HCT116 (cell line): ENCODE measurements around the gene SCGB1A1. TPM values are rescaled to one million over a fixed set of nuclear protein-coding genes. Genes with fewer than 3 reads are reported as not detected.

ENCODE experiments used
- ATAC-seq: fragments of 200-7000 bp; cut with Tn5 transposase; 2 replicates; pipeline ENCODE4 v1.9.1; 2020; ENCODE audit warnings: mild to moderate bottlenecking, moderate library complexity
- BruUV-seq: library from RNA; stranded (reverse); fragments of 400-500 nt; replicated peaks from 2 replicates; lab custom pipeline; 2021; lab: Mats Ljungman, UMichigan
- CTCF ChIA-PET: fragments of 300-600 bp; sonication (Branson Sonifier 250); formaldehyde crosslinking; loops from one replicate; lab custom pipeline; 2021; ENCODE audit warnings: antibody characterized with exemption; lab: Charles Lee
- POLR2A ChIA-PET: fragments of 300-600, 350-600 bp; sonication (Branson Sonifier 250); formaldehyde crosslinking; loops from one replicate; lab custom pipeline; 2021; ENCODE audit warnings: antibody characterized with exemption; lab: Charles Lee
- RAD21 ChIA-PET, 2 experiments: fragments of 300-600 bp; sonication (Branson Sonifier 250); formaldehyde crosslinking; loops; one replicate each; lab custom pipeline; 2023; ENCODE audit warnings: low total read pairs in 2 of 2; ENCODE audit not compliant: uncharacterized antibody in 2 of 2, unreplicated experiment in 2 of 2, low non-redundant PET in 1 of 2; lab: Charles Lee
- DNase-seq: peaks from one replicate; pipeline ENCODE4 v3.0.0-alpha.2; 2010; ENCODE audit warnings: low read depth, low spot score
- H2AFZ ChIP-seq: fragments of 200-600 bp; shearing (Covaris generic), sonication (generic); 2 replicates; pipeline ENCODE4 v1.6.1; 2017; ENCODE audit warnings: low read depth, mixed run types, mixed read lengths, antibody characterized with exemption, low read length; ENCODE audit not compliant: poor library complexity, severe bottlenecking
- H3K27ac ChIP-seq: 2 replicates; pipeline ENCODE4 v1.5.1; 2012; ENCODE audit warnings: low read depth, low read length
- H3K27me3 ChIP-seq: fragments of 200-600 bp; sonication (generic); 2 replicates; pipeline ENCODE4 v1.6.1; 2016; ENCODE audit warnings: mixed run types, low read length, mixed read lengths; ENCODE audit not compliant: insufficient read depth
- H3K36me3 ChIP-seq, 2 experiments: fragments of 200-500 bp in 1 of 2; fragments of 200-600 bp in 1 of 2; sonication (Bioruptor generic) in 1 of 2; sonication (generic) in 1 of 2; 2 replicates each; pipeline versions ENCODE4 v1.5.1 to v1.6.1; 2014 to 2016; ENCODE audit warnings: low read length in 2 of 2, inconsistent platforms in 1 of 2, mixed read lengths in 1 of 2, mixed run types in 1 of 2; ENCODE audit not compliant: insufficient read depth in 2 of 2, control insufficient read depth in 1 of 2
- H3K4me1 ChIP-seq, 2 experiments: fragments of 200-600 bp in 1 of 2; sonication (generic) in 1 of 2; 2 replicates each; pipeline versions ENCODE4 v1.5.1 to v1.6.1; 2012 to 2017; ENCODE audit warnings: low read length in 2 of 2, inconsistent platforms in 1 of 2, mild to moderate bottlenecking in 1 of 2, mixed read lengths in 1 of 2, mixed run types in 1 of 2, moderate library complexity in 1 of 2; ENCODE audit not compliant: insufficient read depth in 2 of 2, control insufficient read depth in 1 of 2
- H3K4me2 ChIP-seq: fragments of 200-600 bp; sonication (generic); 2 replicates; pipeline ENCODE4 v1.6.1; 2017; ENCODE audit warnings: mixed run types, low read length, mixed read lengths
- H3K4me3 ChIP-seq, 2 experiments: fragments of 200-600 bp in 1 of 2; sonication (generic) in 1 of 2; replicated peaks in 1 of 2; 2 replicates each; pipeline ENCODE4 v1.5.1; 2011 to 2016; ENCODE audit warnings: low read length in 2 of 2, control low read depth in 1 of 2, low read depth in 1 of 2, mild to moderate bottlenecking in 1 of 2, mixed read lengths in 1 of 2, mixed run types in 1 of 2
- H3K79me2 ChIP-seq: fragments of 200-600 bp; sonication (generic); 2 replicates; pipeline ENCODE4 v1.6.1; 2017; ENCODE audit warnings: mild to moderate bottlenecking, mixed run types, low read length, moderate library complexity, mixed read lengths; ENCODE audit not compliant: insufficient read depth
- H3K9ac ChIP-seq: fragments of 200-600 bp; sonication (generic); 2 replicates; pipeline ENCODE4 v1.6.1; 2016; ENCODE audit warnings: low read length, mixed read lengths
- H3K9me2 ChIP-seq: fragments of 200-600 bp; sonication (generic), shearing (Covaris generic); 2 replicates; pipeline ENCODE4 v1.6.1; 2017; ENCODE audit warnings: mixed run types, mild to moderate bottlenecking, moderate library complexity; ENCODE audit not compliant: insufficient read depth
- H3K9me3 ChIP-seq, 2 experiments: fragments of 200-500 bp in 1 of 2; fragments of 200-600 bp in 1 of 2; sonication (Bioruptor generic) in 1 of 2; sonication (generic) in 1 of 2; 2 replicates each; pipeline ENCODE4 v1.6.1; 2014 to 2017; ENCODE audit warnings: low read length in 2 of 2, mixed read lengths in 2 of 2, inconsistent platforms in 1 of 2, low read depth in 1 of 2, mild to moderate bottlenecking in 1 of 2, mixed run types in 1 of 2, moderate library complexity in 1 of 2; ENCODE audit not compliant: control insufficient read depth in 1 of 2, insufficient read depth in 1 of 2
- H4K20me1 ChIP-seq: fragments of 200-600 bp; sonication (generic), shearing (Covaris generic); 2 replicates; pipeline ENCODE4 v1.6.1; 2017; ENCODE audit warnings: mixed run types, mild to moderate bottlenecking, moderate library complexity; ENCODE audit not compliant: insufficient read depth
- CEBPB ChIP-seq: IDR thresholded peaks from 2 replicates; pipeline ENCODE4 v1.6.1; 2012; ENCODE audit warnings: low read depth
- EGR1 ChIP-seq: IDR thresholded peaks from 2 replicates; pipeline ENCODE4 v1.6.1; 2012; ENCODE audit warnings: low read depth
- EZH2 ChIP-seq: fragments of 200-600 bp; sonication (generic); IDR thresholded peaks from 2 replicates; pipeline ENCODE4 v1.6.1; 2017; ENCODE audit warnings: antibody characterized with exemption, mixed run types
- EZH2phosphoT487 ChIP-seq: fragments of 200-600 bp; IDR thresholded peaks from 2 replicates; pipeline ENCODE4 v1.6.1; 2018; ENCODE audit warnings: antibody characterized with exemption, borderline replicate concordance
- MAX ChIP-seq: IDR thresholded peaks from 2 replicates; pipeline ENCODE4 v1.6.1; 2012
- POLR2AphosphoS5 ChIP-seq: IDR thresholded peaks from 2 replicates; pipeline ENCODE4 v1.6.1; 2011; ENCODE audit warnings: mild to moderate bottlenecking, low read depth, low read length, moderate library complexity
- RAD21 ChIP-seq: IDR thresholded peaks from 2 replicates; pipeline ENCODE4 v1.6.1; 2012; ENCODE audit warnings: low read depth, mild to moderate bottlenecking
- REST ChIP-seq: IDR thresholded peaks from 2 replicates; pipeline ENCODE4 v1.6.1; 2012; ENCODE audit warnings: low read depth
- SIN3A ChIP-seq: IDR thresholded peaks from 2 replicates; pipeline ENCODE4 v1.6.1; 2012; ENCODE audit warnings: low read depth
- SRF ChIP-seq: IDR thresholded peaks from 2 replicates; pipeline ENCODE4 v1.6.1; 2012; ENCODE audit warnings: low read depth
- ZBTB33 ChIP-seq: IDR thresholded peaks from 2 replicates; pipeline ENCODE4 v1.6.1; 2011; ENCODE audit warnings: mild to moderate bottlenecking, low read length, moderate library complexity; ENCODE audit not compliant: insufficient replicate concordance; ENCODE audit errors: extremely low read depth
- ZFX ChIP-seq: fragments of 450-650 bp; IDR thresholded peaks from 2 replicates; pipeline ENCODE4 v1.6.1; 2017
- intact Hi-C: fragments of 100-400 bp; cut with micrococcal nuclease; formaldehyde crosslinking; loops from 2 replicates; pipeline ENCODE4 v1.10.0; 2022
- total RNA-seq: library from RNA; stranded (reverse); gene quantifications from one replicate; pipeline ENCODE4 v1.2.1, GENCODE V29; 2021; ENCODE audit not compliant: unreplicated experiment

Gene SCGB1A1
- total RNA-seq, 1 experiment from 2014 or later, result 2.0 TPM

- intact Hi-C loops, result loop anchor here (5.0 kb wide), 1 partner anchor 294 kb away; no protein-coding TSS in a partner anchor
- ChIA-PET POLR2A (no interaction called here), CTCF (interaction anchor here (1.1 kb wide), 1 partner anchor 622 kb away, joined by 3 read pairs; no protein-coding TSS in a partner anchor), RAD21 (no interaction called here)
- Histone ChIP-seq H3K27me3 (no peaks in the 10 kb centered on the region), H3K36me3 (no peaks in the 10 kb centered on the region), H3K4me1 (peaks cover 6 to 21% of the 10 kb centered on the region in 2 experiments; a peak in 3 of 4 replicates), H4K20me1 (no peaks in the 10 kb centered on the region), H3K79me2 (no peaks in the 10 kb centered on the region), H3K4me3 (no peak overlapping the region), H3K9ac (no peak overlapping the region), H3K9me2 (no peaks in the 10 kb centered on the region), H3K27ac (no peak overlapping the region), H3K4me2 (no peak overlapping the region), H2AFZ (no peak overlapping the region), H3K9me3 (no peaks in the 10 kb centered on the region)
- DNase-seq, result no peak
- TF ChIP-seq SIN3A (no peak), RAD21 (no peak), EGR1 (no peak), SRF (no peak), CEBPB (no peak), ZFX (no peak)
- no TSS peak for BruUV-seq
- ATAC-seq, result no peak
These were observed 20.5 kb upstream of the SCGB1A1 start for GRCh38 chr11:62398011-62398994.

GRCh38 chr11:62399172-62399877 is 19.5 kb upstream of the SCGB1A1 start:
- Histone ChIP-seq H3K27me3 (no peaks in the 10 kb centered on the region), H3K36me3 (no peaks in the 10 kb centered on the region), H4K20me1 (no peaks in the 10 kb centered on the region), H3K9me2 (no peaks in the 10 kb centered on the region), H3K4me1 (peaks cover 5 to 21% of the 10 kb centered on the region in 2 experiments; a peak in 3 of 4 replicates), H2AFZ (no peak overlapping the region), H3K27ac (no peak overlapping the region), H3K9me3 (no peaks in the 10 kb centered on the region), H3K4me2 (no peak overlapping the region), H3K9ac (no peak overlapping the region), H3K79me2 (no peaks in the 10 kb centered on the region), H3K4me3 (no peak overlapping the region)
- no peak for DNase-seq
- ATAC-seq, result no peak
- POLR2A ChIA-PET, result no interaction called here
- RAD21 ChIA-PET, result no interaction called here
- BruUV-seq, result no TSS peak
- CTCF ChIA-PET, result interaction anchor here (1.1 kb wide), 1 partner anchor 621 kb away, joined by 3 read pairs; no protein-coding TSS in a partner anchor
- intact Hi-C loops, result loop anchor here (5.0 kb wide), 1 partner anchor 293 kb away; no protein-coding TSS in a partner anchor
- TF ChIP-seq MAX, result no peak
- no peak for TF ChIP-seq REST
- TF ChIP-seq EZH2, result no peak
- no peak for TF ChIP-seq EZH2phosphoT487
- no peak for TF ChIP-seq ZBTB33
- TF ChIP-seq ZFX, result no peak
- TF ChIP-seq POLR2AphosphoS5, result no peak
- no peak for TF ChIP-seq CEBPB
